Pancreas (tissue), 10 donors: ENCODE measurements around the gene SUPV3L1. TPM values are rescaled to one million over a fixed set of nuclear protein-coding genes. Genes with fewer than 3 reads are reported as not detected.
"Not testable (repeated sequence)": the region's sequence is repeated elsewhere in the genome, so short reads cannot be mapped to it uniquely, and the experiment has no call there.

Source experiments
- ATAC-seq, 4 donors: fragments of 200-7000 bp; cut with Tn5 transposase; one replicate each; pipeline versions ENCODE4 v1.8.0 to v1.9.1; 2020; ENCODE audit warnings: mild to moderate bottlenecking in 4 of 4, moderate library complexity in 4 of 4
- DNase-seq, 6 donors: peaks; one replicate each; pipeline ENCODE4 v3.0.0-alpha.2; 2020
- FAIRE-seq: peaks from 2 replicates; lab custom pipeline; 2012; peaks lifted over from hg19 to GRCh38; lab: Jason Lieb, UNC
- H3K27ac ChIP-seq, 4 donors: fragments of 200-600 bp; sonication (generic); 1 replicate in 3 of 4; 2 replicates in 1 of 4; pipeline versions ENCODE4 v1.5.0 to v1.8.0; 2020
- H3K27me3 ChIP-seq, 4 donors: fragments of 200-600 bp; one replicate each; pipeline ENCODE4 v1.8.0; 2021
- H3K36me3 ChIP-seq, 3 donors: fragments of 200-600 bp; sonication (generic) in 1 of 3; one replicate each; pipeline versions ENCODE4 v1.5.0 to v1.8.0; 2020 to 2021
- H3K4me1 ChIP-seq, 3 donors: fragments of 200-600 bp; one replicate each; pipeline ENCODE4 v1.8.0; 2021
- H3K4me3 ChIP-seq, 4 donors: fragments of 200-600 bp; sonication (generic) in 2 of 4; one replicate each; pipeline versions ENCODE4 v1.5.0 to v1.8.0; 2020 to 2021
- H3K9me3 ChIP-seq, 4 donors: fragments of 200-600 bp; one replicate each; pipeline ENCODE4 v1.8.0; 2021
- CTCF ChIP-seq, 4 donors: fragments of 200-600 bp; sonication (generic) in 3 of 4; IDR thresholded peaks; one replicate each; pipeline versions ENCODE4 v1.5.0 to v1.8.0; 2021; ENCODE audit warnings: antibody characterized with exemption in 4 of 4
- WGBS, 2 donors: extraction: QIAGEN DNeasy Blood & Tissue Kit; methylation state at CpG; one replicate each; pipeline ENCODE4 v1.1.7; 2013; 5-methylcytosine and 5-hydroxymethylcytosine counted together
- intact Hi-C, 3 donors: fragments of 100-400 bp; cut with DNase I; formaldehyde crosslinking; loops; one replicate each; pipeline versions ENCODE4 v1.11.1 to v1.14.2; 2022
- polyA plus RNA-seq, 2 donors: library from polyadenylated mRNA; stranded (reverse); fragments of 200-250 nt; gene quantifications; one replicate each; pipeline ENCODE4 v1.2.3, GENCODE V29; 2013
- total RNA-seq, 6 donors: library from RNA; stranded (reverse); fragmentation: NEBNext Ultra II Directional in 4 of 6; extraction: Animal tissue kit (Norgen Biotek cat#: 25700) in 4 of 6; gene quantifications; one replicate each; pipeline versions ENCODE4 v1.2.1 to v1.2.4, GENCODE V29; 2021 to 2023
- donor health status: healthy with polysubstance abuse.
- donor health status: DM: no; HTN: no; CAD: no; lungs with moderate emphysema.
- donor health status: DM: no; HTN: no; CAD: no.
- donor health status: control.
- donor health status: control.
- donor health status: Bipolar disorder and iron deficiency.
- donor health status: DM: yes; HTN: yes; CAD: no.
- donor health status: DM: no; HTN: no; CAD: no.
- donor health status: DM: no; HTN: no; CAD: no.
- donor health status: DM: yes; HTN: yes; CAD: no.

The SUPV3L1 gene
- total and polyA plus RNA-seq, 8 donors, result 8.6 to 78.1 (median 14.5) TPM

GRCh38 chr10:69250041-69250440, 70.0 kb downstream of the SUPV3L1 start:
- intact Hi-C loops, result no loop called here
- Histone ChIP-seq H3K27me3 (no peaks in the 10 kb centered on the region), H3K27ac (no peak overlapping the region), H3K4me3 (no peak overlapping the region), H3K4me1 (no peaks in the 10 kb centered on the region), H3K9me3 (no peaks in the 10 kb centered on the region), H3K36me3 (no peaks in the 10 kb centered on the region)
- no peak for ATAC-seq
- FAIRE-seq, result no peak
- 85 to 94% methylated on average over 14 of the region's 14 CpGs for WGBS, 2 donors
- no peak for DNase-seq
- no peak for TF ChIP-seq CTCF (IDR thresholded peaks at IDR 0.05)

DNA sequence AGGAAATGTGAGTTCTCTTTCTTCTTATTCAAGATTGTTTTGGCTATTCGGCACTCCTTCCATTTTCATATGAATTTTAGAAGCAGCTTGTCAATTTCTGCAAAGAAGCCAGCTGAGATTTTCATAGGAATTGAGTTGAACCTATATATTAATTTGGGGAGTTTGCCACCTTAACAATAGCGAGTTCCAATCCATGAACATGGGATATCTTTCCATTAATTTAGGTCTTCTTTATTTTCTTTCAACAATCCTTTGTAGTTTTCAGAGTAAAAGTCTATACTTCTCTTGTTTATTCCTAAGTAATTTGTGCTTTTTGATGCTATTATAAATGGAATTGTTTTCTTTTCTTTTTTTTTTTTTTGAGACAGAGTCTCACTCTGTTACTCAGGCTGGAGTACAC, 71.4 kb downstream of the SUPV3L1 start:
- ATAC-seq, H3K4me1 ChIP-seq, H3K4me3 ChIP-seq, FAIRE-seq, H3K9me3 ChIP-seq, intact Hi-C loops, DNase-seq, H3K36me3 ChIP-seq, H3K27me3 ChIP-seq, H3K27ac ChIP-seq: not testable (repeated sequence)
- WGBS, 2 donors, result 84 to 97% methylated on average over 2 of the region's 2 CpGs

DNA sequence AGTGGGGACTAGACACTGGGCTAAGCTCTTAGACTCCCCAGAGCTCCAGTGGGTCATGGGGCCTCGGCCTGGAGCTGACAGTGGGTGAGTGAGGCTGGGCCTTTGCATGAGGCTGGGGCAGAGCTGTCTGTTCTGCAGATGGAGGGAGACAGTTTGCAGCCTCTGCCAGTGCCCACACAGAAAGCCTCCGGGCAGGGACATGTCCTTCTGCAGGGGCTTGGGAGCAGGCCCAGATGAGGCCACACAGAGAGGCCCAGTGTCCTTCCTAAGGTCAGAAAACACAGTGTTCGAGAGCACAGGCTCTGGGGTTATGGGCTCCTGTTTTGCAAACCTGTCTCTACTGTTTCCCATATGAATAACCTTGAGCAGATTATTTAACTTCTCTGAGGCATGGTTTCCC, 73.1 kb downstream of the SUPV3L1 start:
- intact Hi-C loops, result no loop called here
- ATAC-seq (no peak), FAIRE-seq (no peak), DNase-seq (no peak)
- Histone ChIP-seq H3K9me3 (no peaks in the 10 kb centered on the region), H3K36me3 (no peaks in the 10 kb centered on the region), H3K27me3 (no peaks in the 10 kb centered on the region), H3K4me3 (no peak overlapping the region), H3K27ac (no peak overlapping the region), H3K4me1 (peaks cover 0 to 4% (median 4%) of the 10 kb centered on the region in 3 donors)
- TF ChIP-seq CTCF (IDR thresholded peaks at IDR 0.05), result no peak
- 59 to 88% methylated on average over 3 of the region's 3 CpGs for WGBS, 2 donors

- TF ChIP-seq CTCF (IDR thresholded peaks at IDR 0.05), result no peak
- H3K36me3 ChIP-seq, result no peaks in the 10 kb centered on the region
- H3K4me1 ChIP-seq, result peaks cover 0 to 4% (median 4%) of the 10 kb centered on the region in 3 donors
- ATAC-seq (no peak), FAIRE-seq (no peak), DNase-seq (no peak)
- no peak overlapping the region for H3K27ac ChIP-seq
- H3K4me3 ChIP-seq, result no peak overlapping the region
- H3K27me3 ChIP-seq, result no peaks in the 10 kb centered on the region
- intact Hi-C loops, result no loop called here
- no peaks in the 10 kb centered on the region for H3K9me3 ChIP-seq
- WGBS, 2 donors, result 62 to 80% methylated on average over 7 of the region's 7 CpGs
Observed at GRCh38 chr10:69254877-69255276, 74.8 kb downstream of the SUPV3L1 start.

Other genes starting within 250 kb of the SUPV3L1 start
- gene DDX21, start 224.1 kb upstream of the SUPV3L1 start, total RNA-seq, result 10 to 100 TPM; 20.4 to 43.3 (median 29.5) TPM
- 10 to 100 TPM; 11.1 to 16.2 TPM for gene DDX21, start 224.1 kb upstream of the SUPV3L1 start, polyA plus RNA-seq
- gene KIFBP, start 191.4 kb upstream of the SUPV3L1 start, total RNA-seq, result 10 to 100 TPM in 1 of 6 donors, 1 to 10 TPM in 5; 5.5 to 10.9 (median 6.5) TPM
- gene KIFBP, start 191.4 kb upstream of the SUPV3L1 start, polyA plus RNA-seq, result 10 to 100 TPM in 1 of 2 donors, 1 to 10 TPM in 1; 6.7 to 16.4 TPM
- gene SRGN, start 92.1 kb upstream of the SUPV3L1 start, total RNA-seq, result 10 to 100 TPM in 3 of 6 donors, 1 to 10 TPM in 3; 4.1 to 40.0 (median 14.1) TPM
- gene SRGN, start 92.1 kb upstream of the SUPV3L1 start, polyA plus RNA-seq, result 10 to 100 TPM in 1 of 2 donors, 1 to 10 TPM in 1; 5.9 to 13.2 TPM
- gene VPS26A, start 56.1 kb upstream of the SUPV3L1 start, total RNA-seq, result 10 to 100 TPM; 14.5 to 26.1 (median 18.8) TPM
- gene VPS26A, start 56.1 kb upstream of the SUPV3L1 start, polyA plus RNA-seq, result 10 to 100 TPM in 1 of 2 donors, 1 to 10 TPM in 1; 7.0 to 14.0 TPM
- gene HKDC1, start 40.1 kb downstream of the SUPV3L1 start, total RNA-seq, result 1 to 10 TPM; 3.7 to 9.3 (median 6.3) TPM
- 10 to 100 TPM in 1 of 2 donors, 1 to 10 TPM in 1; 9.8 to 11.1 TPM for gene HKDC1, start 40.1 kb downstream of the SUPV3L1 start, polyA plus RNA-seq
- gene HK1, start 98.3 kb downstream of the SUPV3L1 start, total RNA-seq, result 10 to 100 TPM in 3 of 6 donors, 1 to 10 TPM in 3; 7.2 to 18.1 (median 10.6) TPM
- 1 to 10 TPM; 6.7 to 8.8 TPM for gene HK1, start 98.3 kb downstream of the SUPV3L1 start, polyA plus RNA-seq
- under 1 TPM in 4 of 6 donors, not detected in 2; 0.12 to 0.28 (median 0.18) TPM for gene TACR2, start 236.7 kb downstream of the SUPV3L1 start, total RNA-seq
- under 1 TPM; 0.14 to 0.15 TPM for gene TACR2, start 236.7 kb downstream of the SUPV3L1 start, polyA plus RNA-seq